Lung microvascular endothelial cell (primary cell): ENCODE measurements around the gene ASCL4. TPM values are rescaled to one million over a fixed set of nuclear protein-coding genes. Genes with fewer than 3 reads are reported as not detected.
"Not testable (repeated sequence)": the region's sequence is repeated elsewhere in the genome, so short reads cannot be mapped to it uniquely, and the experiment has no call there.

Source experiments
- DNase-seq, 2 donors: peaks; one replicate each; pipeline versions ENCODE4 v3.0.0 to v3.0.0-alpha.2; 2010; ENCODE audit warnings: low read depth in 2 of 2
- total RNA-seq: library from RNA; depleted of rRNA; stranded (reverse); fragments of >200 nt; gene quantifications from 2 replicates; pipeline ENCODE4 v1.2.1, GENCODE V29; 2014

The ASCL4 gene
- not detected in 2 replicates for total RNA-seq

DNA sequence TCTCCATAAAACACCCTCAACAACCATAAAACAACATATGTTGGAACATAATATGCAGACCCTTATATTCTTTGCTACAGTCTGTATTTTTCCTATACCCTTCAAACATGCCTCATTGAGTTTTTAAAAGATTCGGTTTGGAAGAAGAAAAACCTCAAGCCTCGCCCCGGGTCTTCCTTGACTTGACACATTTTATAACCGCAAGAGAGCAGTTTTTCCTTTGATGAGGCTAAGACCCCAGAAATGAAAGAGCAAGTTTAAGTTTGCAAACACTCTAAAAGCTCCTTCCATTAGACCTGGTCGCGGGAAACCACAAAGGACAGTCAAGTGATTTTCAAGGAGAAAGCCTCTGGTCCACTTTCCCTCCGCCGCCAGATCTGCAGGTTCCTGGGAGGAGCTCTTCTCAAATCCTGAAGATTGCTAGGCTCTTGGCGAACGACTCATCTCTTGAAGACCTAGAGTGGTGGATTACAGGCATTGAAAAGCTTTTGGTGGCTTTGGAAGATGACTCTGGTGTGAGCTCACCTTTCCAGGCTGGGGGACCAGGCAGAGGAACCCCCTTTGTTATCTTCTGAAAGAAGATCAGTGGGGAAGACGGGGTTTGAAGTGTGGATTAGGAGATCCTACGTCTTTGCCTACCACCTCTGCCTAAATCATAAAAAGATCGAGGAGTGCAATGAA, at the start of gene ASCL4:
ASCL4 (plus strand) TSS at position 356 of the 681 bp plus-strand sequence. CDS start 515 bp downstream, outside the sequence.
- DNase-seq: no peak

GRCh38 chr12:107727327-107727726, 47.2 kb upstream of the ASCL4 start:
- not testable (repeated sequence) for DNase-seq

DNA sequence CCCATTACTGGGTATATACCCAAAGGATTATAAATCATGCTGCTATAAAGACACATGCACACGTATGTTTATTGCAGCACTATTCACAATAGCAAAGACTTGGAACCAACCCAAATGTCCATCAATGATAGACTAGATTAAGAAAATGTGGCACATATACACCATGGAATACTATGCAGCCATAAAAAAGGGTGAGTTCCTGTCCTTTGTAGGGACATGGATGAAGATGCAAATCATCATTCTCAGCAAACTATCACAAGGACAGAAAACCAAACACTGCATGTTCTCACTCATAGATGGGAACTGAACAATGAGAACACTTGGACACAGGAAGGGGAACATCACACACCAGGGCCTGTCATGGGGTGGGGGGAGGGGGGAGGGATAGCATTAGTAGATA, 46.8 kb upstream of the ASCL4 start:
- not testable (repeated sequence) for DNase-seq

- no peak for DNase-seq
Measured at GRCh38 chr12:107730618-107731341, 43.7 kb upstream of the ASCL4 start.

GRCh38 chr12:107731366-107731765, 43.1 kb upstream of the ASCL4 start:
- peak in 1 of 2 donors; percentile 35 for DNase-seq

- no peak for DNase-seq
Measured at GRCh38 chr12:107732365-107732764, 42.1 kb upstream of the ASCL4 start.

GRCh38 chr12:107734139-107734538, 40.4 kb upstream of the ASCL4 start:
- DNase-seq: no peak

- DNase-seq: no peak
Measured at GRCh38 chr12:107735763-107736162, 38.7 kb upstream of the ASCL4 start.

DNA sequence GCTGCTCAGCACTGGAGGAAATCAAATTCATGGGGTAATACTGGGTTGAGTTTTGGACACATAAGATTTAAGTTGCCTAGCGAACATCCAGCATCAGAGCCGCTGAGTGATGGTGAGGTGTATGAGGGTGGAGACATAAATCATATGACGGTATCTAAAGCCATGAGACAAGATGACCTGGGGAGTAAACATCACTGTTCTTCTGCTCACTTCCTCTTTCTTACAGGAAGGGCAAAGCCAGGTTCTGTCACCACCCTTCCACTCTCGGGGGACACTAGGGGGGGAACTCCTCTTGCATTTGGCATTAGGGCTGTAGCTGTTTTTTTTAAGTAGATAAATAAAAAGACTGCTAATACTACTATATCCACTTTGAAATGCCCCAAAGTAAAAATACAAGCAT, 37.6 kb upstream of the ASCL4 start:
- no peak for DNase-seq

- peak; percentile 17 to 85 for DNase-seq
Measured at GRCh38 chr12:107748472-107748871, 26.0 kb upstream of the ASCL4 start.

- DNase-seq: peak in 1 of 2 donors; percentile 21
Measured at GRCh38 chr12:107749083-107749482, 25.4 kb upstream of the ASCL4 start.

DNA sequence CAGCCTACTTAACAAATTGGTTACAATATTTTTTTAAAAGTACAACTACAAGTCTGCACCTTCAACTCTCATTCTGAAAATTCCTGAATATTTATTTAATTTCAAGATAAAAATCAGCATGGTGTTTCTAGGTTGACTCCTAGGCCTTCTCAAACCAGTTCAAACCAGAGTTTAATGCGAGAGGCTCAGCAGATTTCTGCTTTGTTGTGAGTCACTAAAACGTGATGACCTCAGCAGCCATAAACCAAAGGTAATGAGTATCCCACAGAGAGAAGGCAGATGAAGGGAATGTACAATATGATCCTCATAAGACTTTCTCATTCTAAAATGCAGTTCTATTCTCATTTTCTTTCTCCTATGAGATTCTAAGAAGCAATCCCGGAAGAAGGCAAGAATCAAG, 15.1 kb upstream of the ASCL4 start:
- peak; percentile 62 to 84 for DNase-seq

- peak; percentile 34 for DNase-seq
Measured at GRCh38 chr12:107760207-107760808, 14.2 kb upstream of the ASCL4 start.

- DNase-seq: peak; percentile 97 to 98
Measured at GRCh38 chr12:107760809-107761501, 13.5 kb upstream of the ASCL4 start, which contains the start of gene PRDM4. PRDM4 (minus strand) TSS chr12:107761137; CDS start chr12:107760515, 622 bp downstream.

DNA sequence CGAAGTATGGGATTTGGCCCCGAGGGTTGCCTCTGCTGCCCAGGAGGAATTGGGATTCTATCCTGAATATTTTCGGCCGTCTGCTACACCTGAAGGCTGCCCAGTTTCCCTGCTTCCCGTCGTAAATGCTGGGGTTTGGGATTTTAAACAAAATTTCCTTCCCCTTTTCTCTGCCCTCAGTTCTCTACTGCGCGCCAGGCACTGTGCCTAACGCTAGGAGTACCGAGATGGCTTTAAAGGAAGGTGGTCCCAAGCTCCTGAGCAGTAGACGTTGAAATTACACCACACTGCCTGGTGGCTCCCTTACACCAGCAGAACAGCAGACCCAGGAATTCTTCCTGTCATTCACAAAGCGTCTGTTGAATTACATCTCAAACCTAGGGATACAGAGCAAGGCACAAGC, 13.0 kb upstream of the ASCL4 start:
- DNase-seq: no peak

DNA sequence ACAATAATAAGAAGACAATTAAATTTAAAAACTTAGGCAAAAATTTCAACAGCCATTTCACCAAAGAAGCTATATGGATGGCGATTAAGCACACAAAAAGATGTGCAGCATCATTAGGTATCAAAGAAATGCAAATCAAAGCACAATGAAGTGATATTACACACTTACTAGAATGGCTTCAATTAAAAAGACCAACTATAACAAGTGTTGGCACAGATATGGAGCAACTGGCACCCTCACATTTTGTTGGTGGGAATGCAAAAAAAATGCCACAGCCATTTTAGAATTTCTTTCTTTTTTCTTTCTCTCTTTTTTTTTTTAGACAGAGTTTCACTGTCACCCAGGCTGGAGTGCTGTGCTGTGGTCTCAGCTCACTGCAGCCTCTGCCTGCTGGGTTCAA, 11.6 kb upstream of the ASCL4 start:
- no peak for DNase-seq

DNA sequence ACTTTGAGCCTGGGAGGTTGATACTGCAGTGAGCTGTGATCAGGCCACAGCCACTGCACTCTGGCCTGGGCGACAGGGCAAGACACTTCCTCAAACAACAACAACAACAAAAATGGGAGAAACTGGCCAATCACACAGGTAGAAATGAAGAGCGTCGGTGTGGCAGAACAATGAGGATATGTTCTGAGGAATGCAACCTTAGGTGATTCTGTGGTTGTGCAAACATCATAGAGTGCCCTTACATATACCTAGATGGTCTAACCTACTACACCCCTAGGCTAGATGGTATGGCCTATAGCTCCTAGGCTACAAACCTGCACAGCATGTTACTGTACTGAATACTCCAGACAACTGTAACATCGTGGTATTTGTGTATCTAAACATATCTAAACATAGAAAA, 9.9 kb upstream of the ASCL4 start:
- DNase-seq: no peak

GRCh38 chr12:107765316-107765715, 9.2 kb upstream of the ASCL4 start:
- no peak for DNase-seq

DNA sequence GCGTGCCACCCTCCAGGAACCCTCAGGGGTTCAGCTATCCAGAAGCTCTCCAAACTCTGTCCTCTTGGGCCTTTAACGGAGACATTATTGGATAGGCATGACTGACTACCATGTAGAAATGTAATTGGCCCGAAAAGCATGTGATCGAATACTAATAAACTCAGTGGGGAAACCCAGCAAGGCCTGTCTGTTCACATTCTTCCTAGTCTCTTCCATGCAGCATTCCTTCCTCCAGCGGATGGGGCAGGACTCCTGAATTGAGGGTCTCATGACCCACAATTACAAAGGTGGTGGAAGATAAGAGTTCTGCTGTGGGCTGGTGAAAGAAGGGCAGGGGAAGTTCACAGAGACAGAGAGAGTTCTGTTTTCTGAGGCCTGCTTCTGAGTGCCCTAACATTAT, 7.0 kb upstream of the ASCL4 start:
- no peak for DNase-seq

DNA sequence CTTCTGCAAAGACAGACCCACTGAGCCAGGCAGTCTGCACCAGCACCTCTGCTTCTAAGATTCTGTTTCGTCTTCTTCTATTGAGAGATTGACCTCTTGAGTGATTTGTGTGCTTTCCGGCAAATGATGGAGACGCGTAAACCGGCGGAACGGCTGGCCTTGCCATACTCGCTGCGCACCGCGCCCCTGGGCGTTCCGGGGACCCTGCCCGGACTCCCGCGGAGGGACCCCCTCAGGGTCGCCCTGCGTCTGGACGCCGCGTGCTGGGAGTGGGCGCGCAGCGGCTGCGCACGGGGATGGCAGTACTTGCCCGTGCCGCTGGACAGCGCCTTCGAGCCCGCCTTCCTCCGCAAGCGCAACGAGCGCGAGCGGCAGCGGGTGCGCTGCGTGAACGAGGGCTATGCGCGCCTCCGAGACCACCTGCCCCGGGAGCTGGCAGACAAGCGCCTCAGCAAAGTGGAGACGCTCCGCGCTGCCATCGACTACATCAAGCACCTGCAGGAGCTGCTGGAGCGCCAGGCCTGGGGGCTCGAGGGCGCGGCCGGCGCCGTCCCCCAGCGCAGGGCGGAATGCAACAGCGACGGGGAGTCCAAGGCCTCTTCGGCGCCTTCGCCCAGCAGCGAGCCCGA, 703 bp downstream of the ASCL4 start:
- DNase-seq: peak; percentile 11 to 25

- DNase-seq: no peak
Measured at GRCh38 chr12:107776171-107776570, 1.7 kb downstream of the ASCL4 start.
